Activated CD8-positive, alpha-beta T cell treated with anti-CD3 and anti-CD28 coated beads for 36 hours (primary cell): ENCODE results near the gene LRRC8D. TPM values are rescaled to one million over a fixed set of nuclear protein-coding genes. Genes with fewer than 3 reads are reported as not detected.

Experiments used
- ATAC-seq: fragments of 200-7000 bp; cut with Tn5 transposase; one replicate; pipeline ENCODE4 v1.10.0; 2021; ENCODE audit warnings: mild to moderate bottlenecking, moderate library complexity
- CTCF ChIA-PET: fragments of 350-600 bp; sonication (Branson Sonifier 250); formaldehyde crosslinking; loops from one replicate; lab custom pipeline; 2021; ENCODE audit warnings: antibody characterized with exemption; lab: Charles Lee
- POLR2A ChIA-PET: fragments of 350-600 bp; sonication (Branson Sonifier 250); formaldehyde crosslinking; loops from one replicate; lab custom pipeline; 2021; ENCODE audit warnings: antibody characterized with exemption; lab: Charles Lee
- DNase-seq: peaks from one replicate; pipeline ENCODE4 v3.0.0-alpha.2; 2020
- H3K27ac Mint-ChIP-seq: one replicate; pipeline ENCODE4 v1.8.0; 2021; ENCODE audit warnings: mild to moderate bottlenecking, mixed read lengths
- H3K27me3 Mint-ChIP-seq: one replicate; pipeline ENCODE4 v1.8.0; 2021; ENCODE audit warnings: mixed read lengths
- H3K36me3 Mint-ChIP-seq: one replicate; pipeline ENCODE4 v1.8.0; 2021; ENCODE audit warnings: low read depth, mixed read lengths
- H3K4me1 Mint-ChIP-seq: one replicate; pipeline ENCODE4 v1.8.0; 2021; ENCODE audit warnings: low read depth, mixed read lengths
- H3K4me3 Mint-ChIP-seq: one replicate; pipeline ENCODE4 v1.8.0; 2021; ENCODE audit warnings: mild to moderate bottlenecking, moderate library complexity, mixed read lengths
- H3K9me3 Mint-ChIP-seq: one replicate; pipeline ENCODE4 v1.8.0; 2021; ENCODE audit warnings: mixed read lengths
- intact Hi-C: fragments of 100-400 bp; cut with micrococcal nuclease; formaldehyde crosslinking; loops from one replicate; pipeline ENCODE4 v1.10.0; 2022
- total RNA-seq, 2 experiments: library from RNA; stranded (reverse); gene quantifications; one replicate each; pipeline ENCODE4 v1.2.3, GENCODE V29; 2021
- TF ChIP-seq, protein P1 (sequence below): fragments of 200-600 bp; IDR thresholded peaks from one replicate; pipeline ENCODE4 v1.8.0; 2022; ENCODE audit warnings: antibody characterized with exemption, mild to moderate bottlenecking

The LRRC8D gene
- total RNA-seq, 2 experiments from 2014 or later = 26.3 to 27.5 TPM

DNA sequence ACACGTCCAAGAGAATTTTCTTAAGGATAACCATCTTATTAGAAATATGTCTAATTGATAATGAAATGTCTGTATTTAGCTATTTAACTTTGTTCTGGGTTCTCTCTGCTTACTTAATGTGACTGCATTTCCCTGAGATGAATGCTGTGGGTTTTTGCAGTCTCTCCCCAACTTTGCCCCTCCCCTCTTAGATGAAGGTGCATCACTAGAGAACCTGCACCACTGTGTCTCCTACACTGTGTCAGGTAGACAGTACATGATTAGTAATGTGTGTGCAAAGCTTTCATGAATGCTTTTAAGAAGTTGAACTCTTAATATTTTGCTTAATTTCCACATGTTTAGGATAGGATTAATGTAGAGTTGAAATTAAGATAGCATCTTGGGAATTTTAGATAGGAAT, 51.7 kb downstream of the LRRC8D start:
- H3K27ac Mint-ChIP-seq = no peak overlapping the region

DNA sequence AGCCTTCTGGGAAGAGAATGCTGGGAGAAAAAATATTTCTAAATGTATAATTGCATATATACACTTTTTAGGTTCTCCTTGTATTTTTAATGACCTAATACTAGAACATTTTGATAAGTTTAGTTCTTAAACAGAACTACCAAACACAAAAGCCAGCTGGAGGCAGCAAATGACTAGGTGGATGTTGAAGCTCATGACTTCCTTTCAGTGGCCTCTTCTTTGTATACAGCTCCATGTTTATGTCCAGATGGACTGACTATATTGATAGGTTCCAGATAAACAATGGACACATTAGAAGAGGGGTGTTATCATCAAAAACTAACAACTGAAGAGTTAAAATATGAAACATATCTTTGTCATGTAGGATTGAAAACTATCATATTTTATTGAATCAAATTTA, 52.5 kb downstream of the LRRC8D start:
- TF ChIP-seq, protein P1, sequence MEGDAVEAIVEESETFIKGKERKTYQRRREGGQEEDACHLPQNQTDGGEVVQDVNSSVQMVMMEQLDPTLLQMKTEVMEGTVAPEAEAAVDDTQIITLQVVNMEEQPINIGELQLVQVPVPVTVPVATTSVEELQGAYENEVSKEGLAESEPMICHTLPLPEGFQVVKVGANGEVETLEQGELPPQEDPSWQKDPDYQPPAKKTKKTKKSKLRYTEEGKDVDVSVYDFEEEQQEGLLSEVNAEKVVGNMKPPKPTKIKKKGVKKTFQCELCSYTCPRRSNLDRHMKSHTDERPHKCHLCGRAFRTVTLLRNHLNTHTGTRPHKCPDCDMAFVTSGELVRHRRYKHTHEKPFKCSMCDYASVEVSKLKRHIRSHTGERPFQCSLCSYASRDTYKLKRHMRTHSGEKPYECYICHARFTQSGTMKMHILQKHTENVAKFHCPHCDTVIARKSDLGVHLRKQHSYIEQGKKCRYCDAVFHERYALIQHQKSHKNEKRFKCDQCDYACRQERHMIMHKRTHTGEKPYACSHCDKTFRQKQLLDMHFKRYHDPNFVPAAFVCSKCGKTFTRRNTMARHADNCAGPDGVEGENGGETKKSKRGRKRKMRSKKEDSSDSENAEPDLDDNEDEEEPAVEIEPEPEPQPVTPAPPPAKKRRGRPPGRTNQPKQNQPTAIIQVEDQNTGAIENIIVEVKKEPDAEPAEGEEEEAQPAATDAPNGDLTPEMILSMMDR = no peak
- ATAC-seq = no peak
- peaks cover 48% of the 10 kb centered on the region for H3K36me3 Mint-ChIP-seq
- no peak for DNase-seq
- H3K9me3 Mint-ChIP-seq = peaks cover 4% of the 10 kb centered on the region
- intact Hi-C loops = no loop called here
- no peak overlapping the region for H3K4me3 Mint-ChIP-seq
- H3K4me1 Mint-ChIP-seq = peaks cover 64% of the 10 kb centered on the region
- POLR2A ChIA-PET = no interaction called here
- CTCF ChIA-PET = interaction anchor here (1.3 kb wide), 2 partner anchors 11 to 114 kb away, joined by 4 to 5 read pairs; no protein-coding TSS in a partner anchor
- no peaks in the 10 kb centered on the region for H3K27me3 Mint-ChIP-seq
- H3K27ac Mint-ChIP-seq = no peak overlapping the region

More for the DNA sequence above, 51.7 kb downstream of the LRRC8D start:
- POLR2A ChIA-PET = no interaction called here
- Mint-ChIP-seq H3K4me1 (peaks cover 58% of the 10 kb centered on the region), H3K4me3 (no peak overlapping the region), H3K9me3 (peaks cover 4% of the 10 kb centered on the region), H3K27me3 (no peaks in the 10 kb centered on the region), H3K36me3 (peaks cover 46% of the 10 kb centered on the region)
- DNase-seq (no peak), ATAC-seq (no peak)
- CTCF ChIA-PET = no interaction called here
- TF ChIP-seq, protein P1 = no peak
- intact Hi-C loops = no loop called here

DNA sequence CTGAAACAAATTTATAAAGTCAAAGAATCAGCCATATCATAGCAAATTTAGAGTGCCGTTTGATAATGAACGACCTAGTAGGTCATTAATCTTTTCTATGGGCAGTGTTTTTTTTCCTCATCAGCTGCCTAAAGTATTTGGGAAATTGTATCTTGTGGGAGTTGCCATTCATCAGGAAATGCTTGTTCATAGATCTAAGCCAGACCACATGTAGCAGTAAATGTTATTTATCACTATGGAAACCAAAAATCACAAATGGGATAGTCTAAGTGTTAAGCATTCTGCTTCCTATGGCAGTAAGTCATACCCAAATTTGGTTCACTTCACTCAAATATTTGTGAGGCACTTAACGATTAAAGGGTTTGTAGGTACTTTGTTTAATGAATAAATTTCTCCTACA, 52.9 kb downstream of the LRRC8D start:
- DNase-seq (no peak), ATAC-seq (no peak)
- H3K4me3 Mint-ChIP-seq = no peak overlapping the region
- H3K9me3 Mint-ChIP-seq = peaks cover 4% of the 10 kb centered on the region
- peaks cover 46% of the 10 kb centered on the region for H3K36me3 Mint-ChIP-seq
- ChIA-PET POLR2A (no interaction called here), CTCF (interaction anchor here (1.3 kb wide), 2 partner anchors 12 to 114 kb away, joined by 4 to 5 read pairs; no protein-coding TSS in a partner anchor)
- peaks cover 66% of the 10 kb centered on the region for H3K4me1 Mint-ChIP-seq
- no peaks in the 10 kb centered on the region for H3K27me3 Mint-ChIP-seq
- intact Hi-C loops = no loop called here
- H3K27ac Mint-ChIP-seq = no peak overlapping the region
- TF ChIP-seq, protein P1 = no peak

DNA sequence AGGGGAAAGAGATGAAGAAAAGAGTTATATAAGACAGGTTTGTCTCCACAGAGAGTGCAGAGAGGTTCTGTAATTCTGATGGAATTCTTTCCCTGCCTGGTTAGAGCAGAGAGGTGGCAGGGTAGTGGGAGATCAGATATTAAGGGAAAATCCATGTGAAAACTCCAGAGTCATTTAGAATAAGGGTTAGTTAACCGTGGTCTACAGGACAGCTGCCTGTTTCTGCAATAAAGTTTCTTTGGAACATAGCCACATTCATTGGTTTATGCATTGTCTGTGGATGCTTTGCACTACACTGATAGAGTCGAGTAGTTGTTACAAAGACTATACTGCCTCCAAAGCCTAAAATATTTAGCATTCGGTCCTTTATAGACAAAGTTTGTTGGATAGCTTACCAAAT, 55.6 kb downstream of the LRRC8D start:
- peaks cover 7% of the 10 kb centered on the region for H3K9me3 Mint-ChIP-seq
- DNase-seq = no peak
- H3K27me3 Mint-ChIP-seq = no peaks in the 10 kb centered on the region
- no peak for ATAC-seq
- ChIA-PET POLR2A (interaction anchor here (0.8 to 1.2 kb wide), 2 partner anchors 14 to 31 kb away, joined by 3 read pairs; no protein-coding TSS in a partner anchor), CTCF (interaction anchor here (1.0 to 1.5 kb wide), 3 partner anchors 15 to 37 kb away, joined by 3 to 6 read pairs (median 3); no protein-coding TSS in a partner anchor)
- H3K4me3 Mint-ChIP-seq = no peak overlapping the region
- TF ChIP-seq, protein P1 = no peak
- peaks cover 48% of the 10 kb centered on the region for H3K36me3 Mint-ChIP-seq
- peaks cover 62% of the 10 kb centered on the region for H3K4me1 Mint-ChIP-seq
- intact Hi-C loops = no loop called here
- H3K27ac Mint-ChIP-seq = no peak overlapping the region

DNA sequence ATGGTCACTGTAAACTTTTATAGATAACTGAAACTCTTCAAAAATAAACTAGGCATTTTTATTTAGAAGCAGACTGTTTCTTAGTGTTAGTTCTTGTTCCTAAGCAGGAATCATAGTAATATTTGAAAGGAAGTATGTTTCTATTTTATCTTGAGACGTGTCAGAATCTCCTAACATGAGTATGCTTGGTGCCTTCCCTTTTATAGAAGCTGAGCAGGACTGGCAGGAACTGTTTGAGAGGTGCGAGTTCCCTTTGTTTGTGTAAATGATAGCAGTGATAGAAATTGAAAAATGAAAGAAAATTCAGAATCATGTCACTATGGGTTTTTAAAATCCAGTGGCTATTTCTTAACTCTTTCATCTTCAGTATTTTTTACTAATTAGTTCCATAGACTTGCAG, 56.9 kb downstream of the LRRC8D start:
- Mint-ChIP-seq H3K4me1 (peaks cover 63% of the 10 kb centered on the region), H3K9me3 (peaks cover 15% of the 10 kb centered on the region), H3K27me3 (no peaks in the 10 kb centered on the region), H3K27ac (peak overlapping the region; percentile 46), H3K36me3 (peaks cover 55% of the 10 kb centered on the region), H3K4me3 (no peak overlapping the region)
- intact Hi-C loops = no loop called here
- ChIA-PET POLR2A (interaction anchor here (1.3 kb wide), 1 partner anchor 34 kb away, joined by 3 read pairs; no protein-coding TSS in a partner anchor), CTCF (interaction anchor here (0.7 kb wide), 1 partner anchor 445 kb away, joined by 3 read pairs; no protein-coding TSS in a partner anchor)
- DNase-seq (no peak), ATAC-seq (no peak)
- TF ChIP-seq, protein P1 = no peak
